GM12878 (cell line): ENCODE data around the gene PSMB7. TPM values are rescaled to one million over a fixed set of nuclear protein-coding genes. Genes with fewer than 3 reads are reported as not detected.

Experiments used
- ATAC-seq: fragments of 200-7000 bp; cut with Tn5 transposase; 3 replicates; pipeline ENCODE4 v1.9.1; 2020; ENCODE audit warnings: mild to moderate bottlenecking, moderate library complexity
- BruUV-seq: library from RNA; stranded (reverse); fragments of 400-500 nt; replicated peaks from 2 replicates; lab custom pipeline; 2021; lab: Mats Ljungman, UMichigan
- CTCF ChIA-PET: fragments of 300-600 bp; sonication (Branson Sonifier 250); formaldehyde crosslinking; extraction: SDS; loops from one replicate; lab custom pipeline; 2021; ENCODE audit warnings: inconsistent platforms; lab: Yijun Ruan, JAX
- POLR2A ChIA-PET: fragments of 350-600 bp; formaldehyde crosslinking; extraction: SDS; loops from one replicate; lab custom pipeline; 2021; ENCODE audit warnings: inconsistent platforms; lab: Charles Lee
- RAD21 ChIA-PET: fragments of 300-600 bp; sonication (Branson Sonifier 250); formaldehyde crosslinking; loops from one replicate; lab custom pipeline; 2023; ENCODE audit warnings: antibody characterized with exemption; ENCODE audit not compliant: unreplicated experiment; lab: Charles Lee
- SMC1A ChIA-PET: fragments of 300-600 bp; sonication (Branson Sonifier 250); formaldehyde crosslinking; loops from one replicate; lab custom pipeline; 2023; ENCODE audit not compliant: unreplicated experiment, uncharacterized antibody; lab: Charles Lee
- DNase-seq: peaks from one replicate; pipeline ENCODE4 v3.0.0-alpha.2; 2011; ENCODE audit warnings: low read depth, low spot score
- FAIRE-seq: peaks from 3 replicates; lab custom pipeline; 2011; peaks lifted over from hg19 to GRCh38; lab: Jason Lieb, UNC
- H2AFZ ChIP-seq: 2 replicates; pipeline ENCODE4 v1.6.0; 2011; ENCODE audit warnings: low read depth, low read length, control low read depth; ENCODE audit not compliant: control insufficient read depth
- H3K27ac ChIP-seq: 2 replicates; pipeline ENCODE4 v1.5.1; 2011; ENCODE audit warnings: control low read depth; ENCODE audit not compliant: control insufficient read depth, insufficient read depth
- H3K27me3 ChIP-seq, 2 experiments: replicated peaks in 1 of 2; 2 replicates each; pipeline versions ENCODE4 v1.6.0 to v1.6.1; 2011; ENCODE audit warnings: low read length in 1 of 2; ENCODE audit not compliant: control insufficient read depth in 2 of 2, insufficient read depth in 2 of 2
- H3K36me3 ChIP-seq, 2 experiments: 2 replicates each; pipeline ENCODE4 v1.5.1; 2011; ENCODE audit warnings: low read length in 1 of 2; ENCODE audit not compliant: control insufficient read depth in 2 of 2, insufficient read depth in 2 of 2
- H3K4me1 ChIP-seq: 2 replicates; pipeline ENCODE4 v1.6.1; 2011; ENCODE audit warnings: mild to moderate bottlenecking, low read length, moderate library complexity, mixed read lengths; ENCODE audit not compliant: control insufficient read depth, insufficient read depth
- H3K4me2 ChIP-seq: 2 replicates; pipeline ENCODE4 v1.6.0; 2011; ENCODE audit warnings: control low read depth; ENCODE audit not compliant: control insufficient read depth, insufficient read depth
- H3K4me3 ChIP-seq: fragments of 200-600 bp; sonication (generic); 2 replicates; pipeline ENCODE4 v1.5.1; 2016
- H3K79me2 ChIP-seq: 2 replicates; pipeline ENCODE4 v1.6.0; 2011; ENCODE audit warnings: low read length; ENCODE audit not compliant: control insufficient read depth, insufficient read depth
- H3K9ac ChIP-seq: 2 replicates; pipeline ENCODE4 v1.8.0; 2011; ENCODE audit warnings: low read length, control low read depth, mixed read lengths; ENCODE audit not compliant: control insufficient read depth, insufficient read depth
- H3K9me3 ChIP-seq: replicated peaks from 3 replicates; pipeline ENCODE4 v1.5.1; 2011; ENCODE audit warnings: mild to moderate bottlenecking, low read length; ENCODE audit not compliant: control insufficient read depth, insufficient read depth
- H4K20me1 ChIP-seq: 2 replicates; pipeline ENCODE4 v1.6.0; 2011; ENCODE audit not compliant: control insufficient read depth, insufficient read depth
- BMI1 ChIP-seq: fragments of 450-650 bp; IDR thresholded peaks from 2 replicates; pipeline ENCODE4 v1.6.1; 2016; ENCODE audit warnings: mild to moderate bottlenecking, moderate library complexity, borderline replicate concordance
- GATAD2B ChIP-seq: fragments of 450-650 bp; conservative IDR thresholded peaks from 2 replicates; pipeline ENCODE4 v1.6.1; 2017; ENCODE audit warnings: low read depth, mild to moderate bottlenecking, moderate library complexity
- POU2F2 ChIP-seq: IDR thresholded peaks from 3 replicates; pipeline ENCODE4 v1.6.1; 2011; ENCODE audit warnings: low read depth, mild to moderate bottlenecking, low read length, borderline replicate concordance
- ZBTB33 ChIP-seq: fragments of 450-650 bp; IDR thresholded peaks from 2 replicates; pipeline ENCODE4 v1.6.1; 2017; ENCODE audit warnings: mild to moderate bottlenecking
- ZSCAN29 ChIP-seq: fragments of 450-650 bp; IDR thresholded peaks from 2 replicates; pipeline ENCODE4 v1.6.1; 2017; ENCODE audit warnings: mild to moderate bottlenecking, moderate library complexity
- WGBS: methylation state at CpG from one replicate; pipeline ENCODE4 v1.1.6; 2016; ENCODE audit warnings: low lambda C conversion rate; ENCODE audit not compliant: insufficient replicate concordance, insufficient coverage; ENCODE audit errors: missing lambda C conversion rate; 5-methylcytosine and 5-hydroxymethylcytosine counted together
- in situ Hi-C: fragments of 300-500 bp; cut with MboI; formaldehyde crosslinking; loops from 9 replicates; pipeline ENCODE4 v1.14.3; 2018; ENCODE audit warnings: mixed read lengths
- intact Hi-C: fragments of 100-400 bp; cut with micrococcal nuclease; formaldehyde crosslinking; loops from one replicate; pipeline ENCODE4 v1.14.2; 2022; ENCODE audit not compliant: unreplicated experiment
- polyA plus RNA-seq, 11 experiments: library from polyadenylated mRNA; depleted of rRNA in 4 of 11; unstranded in 6 of 11; stranded (reverse) in 5 of 11; fragments of >200 nt; fragmentation: Nextera tagmentation in 4 of 11; fragmentation: Illumina TruSeq in 1 of 11; extraction: Ambion mirVana in 4 of 11; extraction: Trizol in 1 of 11; gene quantifications; 1 replicate in 1 of 11; 2 replicates in 10 of 11; pipeline versions ENCODE4 v1.2.1 to v1.2.3, GENCODE V29; 2011 to 2016; ENCODE audit warnings: inconsistent platforms in 2 of 11, missing spikeins in 2 of 11, low read depth in 1 of 11
- total RNA-seq, 4 experiments: library from RNA; depleted of rRNA in 3 of 4; stranded (reverse); fragments of >200 nt in 3 of 4; fragmentation: Illumina TruSeq in 1 of 4; extraction: Trizol in 1 of 4; gene quantifications; 2 replicates each; pipeline versions ENCODE4 v1.2.1 to v1.2.3, GENCODE V29; 2013 to 2021

Gene PSMB7
- total and polyA plus RNA-seq, 10 of the 15 experiments (the other 5 are each of a cell fraction or from before 2014, with no cell fraction given): 174 to 564 (median 268) TPM

DNA sequence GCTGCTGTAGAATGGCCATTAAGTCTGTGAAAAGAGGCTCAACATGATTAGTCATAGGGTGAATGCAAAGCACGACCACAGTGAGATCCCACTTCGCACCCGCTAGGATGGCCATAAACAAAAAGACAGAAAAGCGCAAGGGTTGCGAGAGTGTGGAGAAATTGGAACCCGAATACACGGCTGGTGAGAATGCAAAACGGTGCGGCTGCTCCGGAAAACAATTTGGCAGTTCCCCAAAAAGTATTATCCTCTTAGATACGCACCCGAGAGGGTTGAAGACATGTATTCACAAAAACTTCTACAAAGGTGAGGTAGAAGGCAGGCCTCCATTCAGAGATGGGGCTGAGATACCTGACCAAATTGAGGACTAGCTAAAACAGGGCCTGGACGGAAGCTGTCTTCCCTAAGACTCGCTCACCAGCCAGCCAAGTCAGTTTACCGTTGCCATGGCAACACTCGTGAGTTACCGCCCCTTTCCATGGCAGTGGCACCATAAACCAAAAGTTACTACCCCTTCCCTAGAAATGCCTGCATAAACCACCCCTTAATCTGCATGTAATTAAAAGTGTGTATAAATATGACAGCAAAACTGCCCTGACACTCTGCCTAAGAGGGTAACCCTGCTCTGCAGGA, 726 bp upstream of the PSMB7 start:
- no TSS peak for BruUV-seq
- H2AFZ ChIP-seq: peak overlapping the region; percentile 95

More for the DNA sequence above, 726 bp upstream of the PSMB7 start:
- peaks cover 19% of the 10 kb centered on the region for H3K79me2 ChIP-seq
- ATAC-seq: no peak
- ChIA-PET RAD21 (interaction anchor here (0.7 kb wide), 1 partner anchor 282 kb away, joined by 5 read pairs; no protein-coding TSS in a partner anchor), CTCF (interaction anchor here (0.6 to 3.3 kb wide), 6 partner anchors 9 to 289 kb away, joined by 3 to 11 read pairs (median 3); no protein-coding TSS in a partner anchor), SMC1A (interaction anchor here (1.5 kb wide), 1 partner anchor 25 kb away, joined by 3 read pairs; no protein-coding TSS in a partner anchor), POLR2A (interaction anchor here (0.7 kb wide), 1 partner anchor 121 kb away, joined by 4 read pairs; no protein-coding TSS in a partner anchor)
- intact Hi-C loops: loop anchor here (5.0 kb wide), 3 partner anchors 66 to 351 kb away; no protein-coding TSS in a partner anchor
- no peak overlapping the region for H3K9ac ChIP-seq
- peak overlapping the region; percentile 35; the same call in 1 of the 2 replicates for H3K27ac ChIP-seq
- WGBS: 85% methylated on average over 17 of the region's 17 CpGs
- DNase-seq: no peak
- no peak for FAIRE-seq
- H3K4me3 ChIP-seq: peak overlapping the region; percentile 42; the same call in 1 of the 2 replicates
- no peaks in the 10 kb centered on the region for H4K20me1 ChIP-seq
- H3K27me3 ChIP-seq: no peaks in the 10 kb centered on the region
- H3K9me3 ChIP-seq: peaks cover 3% of the 10 kb centered on the region; the same call in 1 of the 3 replicates
- TF ChIP-seq POU2F2 (no peak), BMI1 (peak; percentile 74), ZSCAN29 (no peak), ZBTB33 (peak; percentile 5; the same call in 1 of the 2 replicates), GATAD2B (0 out of 2 replicates have a peak, but pooled peaks have one; percentile 12)
- peaks cover 1 to 9% of the 10 kb centered on the region in 2 experiments; a peak in 1 of 4 replicates for H3K36me3 ChIP-seq
- H3K4me2 ChIP-seq: peak overlapping the region; percentile 83
- peaks cover 9% of the 10 kb centered on the region for H3K4me1 ChIP-seq
- in situ Hi-C loops: no loop called here
